HCT116 (cell line): ENCODE measurements around the gene TAL1. TPM values are rescaled to one million over a fixed set of nuclear protein-coding genes. Genes with fewer than 3 reads are reported as not detected.

Source experiments
- ATAC-seq: fragments of 200-7000 bp; cut with Tn5 transposase; 2 replicates; pipeline ENCODE4 v1.9.1; 2020; ENCODE audit warnings: mild to moderate bottlenecking, moderate library complexity
- BruUV-seq: library from RNA; stranded (reverse); fragments of 400-500 nt; replicated peaks from 2 replicates; lab custom pipeline; 2021; lab: Mats Ljungman, UMichigan
- CTCF ChIA-PET: fragments of 300-600 bp; sonication (Branson Sonifier 250); formaldehyde crosslinking; loops from one replicate; lab custom pipeline; 2021; ENCODE audit warnings: antibody characterized with exemption; lab: Charles Lee
- POLR2A ChIA-PET: fragments of 300-600, 350-600 bp; sonication (Branson Sonifier 250); formaldehyde crosslinking; loops from one replicate; lab custom pipeline; 2021; ENCODE audit warnings: antibody characterized with exemption; lab: Charles Lee
- RAD21 ChIA-PET, 2 experiments: fragments of 300-600 bp; sonication (Branson Sonifier 250); formaldehyde crosslinking; loops; one replicate each; lab custom pipeline; 2023; ENCODE audit warnings: low total read pairs in 2 of 2; ENCODE audit not compliant: uncharacterized antibody in 2 of 2, unreplicated experiment in 2 of 2, low non-redundant PET in 1 of 2; lab: Charles Lee
- DNase-seq: peaks from one replicate; pipeline ENCODE4 v3.0.0-alpha.2; 2010; ENCODE audit warnings: low read depth, low spot score
- H2AFZ ChIP-seq: fragments of 200-600 bp; shearing (Covaris generic), sonication (generic); 2 replicates; pipeline ENCODE4 v1.6.1; 2017; ENCODE audit warnings: low read depth, mixed run types, mixed read lengths, antibody characterized with exemption, low read length; ENCODE audit not compliant: poor library complexity, severe bottlenecking
- H3K27ac ChIP-seq: 2 replicates; pipeline ENCODE4 v1.5.1; 2012; ENCODE audit warnings: low read depth, low read length
- H3K27me3 ChIP-seq: fragments of 200-600 bp; sonication (generic); 2 replicates; pipeline ENCODE4 v1.6.1; 2016; ENCODE audit warnings: mixed run types, low read length, mixed read lengths; ENCODE audit not compliant: insufficient read depth
- H3K36me3 ChIP-seq, 2 experiments: fragments of 200-500 bp in 1 of 2; fragments of 200-600 bp in 1 of 2; sonication (Bioruptor generic) in 1 of 2; sonication (generic) in 1 of 2; 2 replicates each; pipeline versions ENCODE4 v1.5.1 to v1.6.1; 2014 to 2016; ENCODE audit warnings: low read length in 2 of 2, inconsistent platforms in 1 of 2, mixed read lengths in 1 of 2, mixed run types in 1 of 2; ENCODE audit not compliant: insufficient read depth in 2 of 2, control insufficient read depth in 1 of 2
- H3K4me1 ChIP-seq, 2 experiments: fragments of 200-600 bp in 1 of 2; sonication (generic) in 1 of 2; 2 replicates each; pipeline versions ENCODE4 v1.5.1 to v1.6.1; 2012 to 2017; ENCODE audit warnings: low read length in 2 of 2, inconsistent platforms in 1 of 2, mild to moderate bottlenecking in 1 of 2, mixed read lengths in 1 of 2, mixed run types in 1 of 2, moderate library complexity in 1 of 2; ENCODE audit not compliant: insufficient read depth in 2 of 2, control insufficient read depth in 1 of 2
- H3K4me2 ChIP-seq: fragments of 200-600 bp; sonication (generic); 2 replicates; pipeline ENCODE4 v1.6.1; 2017; ENCODE audit warnings: mixed run types, low read length, mixed read lengths
- H3K4me3 ChIP-seq, 2 experiments: fragments of 200-600 bp in 1 of 2; sonication (generic) in 1 of 2; replicated peaks in 1 of 2; 2 replicates each; pipeline ENCODE4 v1.5.1; 2011 to 2016; ENCODE audit warnings: low read length in 2 of 2, control low read depth in 1 of 2, low read depth in 1 of 2, mild to moderate bottlenecking in 1 of 2, mixed read lengths in 1 of 2, mixed run types in 1 of 2
- H3K79me2 ChIP-seq: fragments of 200-600 bp; sonication (generic); 2 replicates; pipeline ENCODE4 v1.6.1; 2017; ENCODE audit warnings: mild to moderate bottlenecking, mixed run types, low read length, moderate library complexity, mixed read lengths; ENCODE audit not compliant: insufficient read depth
- H3K9ac ChIP-seq: fragments of 200-600 bp; sonication (generic); 2 replicates; pipeline ENCODE4 v1.6.1; 2016; ENCODE audit warnings: low read length, mixed read lengths
- H3K9me2 ChIP-seq: fragments of 200-600 bp; sonication (generic), shearing (Covaris generic); 2 replicates; pipeline ENCODE4 v1.6.1; 2017; ENCODE audit warnings: mixed run types, mild to moderate bottlenecking, moderate library complexity; ENCODE audit not compliant: insufficient read depth
- H3K9me3 ChIP-seq, 2 experiments: fragments of 200-500 bp in 1 of 2; fragments of 200-600 bp in 1 of 2; sonication (Bioruptor generic) in 1 of 2; sonication (generic) in 1 of 2; 2 replicates each; pipeline ENCODE4 v1.6.1; 2014 to 2017; ENCODE audit warnings: low read length in 2 of 2, mixed read lengths in 2 of 2, inconsistent platforms in 1 of 2, low read depth in 1 of 2, mild to moderate bottlenecking in 1 of 2, mixed run types in 1 of 2, moderate library complexity in 1 of 2; ENCODE audit not compliant: control insufficient read depth in 1 of 2, insufficient read depth in 1 of 2
- H4K20me1 ChIP-seq: fragments of 200-600 bp; sonication (generic), shearing (Covaris generic); 2 replicates; pipeline ENCODE4 v1.6.1; 2017; ENCODE audit warnings: mixed run types, mild to moderate bottlenecking, moderate library complexity; ENCODE audit not compliant: insufficient read depth
- CTCF ChIP-seq, 3 experiments: fragments of 200-600 bp in 1 of 3; sonication (generic) in 1 of 3; IDR thresholded peaks in 2 of 3; conservative IDR thresholded peaks in 1 of 3; 2 replicates each; pipeline ENCODE4 v1.5.1; 2012 to 2017; ENCODE audit warnings: low read depth in 2 of 3, low read length in 2 of 3, antibody characterized with exemption in 1 of 3, borderline replicate concordance in 1 of 3, control low read depth in 1 of 3, mild to moderate bottlenecking in 1 of 3, mixed read lengths in 1 of 3, mixed run types in 1 of 3, moderate library complexity in 1 of 3; ENCODE audit not compliant: insufficient read depth in 1 of 3
- EGR1 ChIP-seq: IDR thresholded peaks from 2 replicates; pipeline ENCODE4 v1.6.1; 2012; ENCODE audit warnings: low read depth
- ELF1 ChIP-seq: IDR thresholded peaks from 2 replicates; pipeline ENCODE4 v1.6.1; 2012; ENCODE audit warnings: low read depth, borderline replicate concordance
- EZH2phosphoT487 ChIP-seq: fragments of 200-600 bp; IDR thresholded peaks from 2 replicates; pipeline ENCODE4 v1.6.1; 2018; ENCODE audit warnings: antibody characterized with exemption, borderline replicate concordance
- FOSL1 ChIP-seq: IDR thresholded peaks from 2 replicates; pipeline ENCODE4 v1.6.1; 2012; ENCODE audit warnings: low read depth
- JUND ChIP-seq: IDR thresholded peaks from 2 replicates; pipeline ENCODE4 v1.6.1; 2012
- POLR2A ChIP-seq: IDR thresholded peaks from 2 replicates; pipeline ENCODE4 v1.7.0; 2011; ENCODE audit warnings: borderline replicate concordance; ENCODE audit not compliant: insufficient read depth, insufficient read length; ENCODE audit errors: extremely low read depth
- REST ChIP-seq: IDR thresholded peaks from 2 replicates; pipeline ENCODE4 v1.6.1; 2012; ENCODE audit warnings: low read depth
- SIN3A ChIP-seq: IDR thresholded peaks from 2 replicates; pipeline ENCODE4 v1.6.1; 2012; ENCODE audit warnings: low read depth
- SRF ChIP-seq: IDR thresholded peaks from 2 replicates; pipeline ENCODE4 v1.6.1; 2012; ENCODE audit warnings: low read depth
- YY1 ChIP-seq: IDR thresholded peaks from 2 replicates; pipeline ENCODE4 v1.6.1; 2011; ENCODE audit warnings: low read length, low read depth, moderate library complexity, mild to moderate bottlenecking; ENCODE audit not compliant: insufficient replicate concordance; ENCODE audit errors: extremely low read depth
- ZFX ChIP-seq: fragments of 450-650 bp; IDR thresholded peaks from 2 replicates; pipeline ENCODE4 v1.6.1; 2017
- ZNF274 ChIP-seq: fragments of 200-500 bp; sonication (Bioruptor generic); IDR thresholded peaks from 2 replicates; pipeline ENCODE4 v1.6.1; 2014; ENCODE audit warnings: mild to moderate bottlenecking, low read depth, low read length, inconsistent platforms
- intact Hi-C: fragments of 100-400 bp; cut with micrococcal nuclease; formaldehyde crosslinking; loops from 2 replicates; pipeline ENCODE4 v1.10.0; 2022
- total RNA-seq: library from RNA; stranded (reverse); gene quantifications from one replicate; pipeline ENCODE4 v1.2.1, GENCODE V29; 2021; ENCODE audit not compliant: unreplicated experiment

TAL1 gene
- total RNA-seq, 1 experiment from 2014 or later: 0.05 TPM

GRCh38 chr1:47213230-47213963, 18.6 kb downstream of the TAL1 start:
- H3K27me3 ChIP-seq: no peaks in the 10 kb centered on the region
- no peak overlapping the region for H3K4me3 ChIP-seq
- H3K4me1 ChIP-seq: no peaks in the 10 kb centered on the region
- no TSS peak for BruUV-seq
- H3K9me3 ChIP-seq: no peaks in the 10 kb centered on the region
- H3K4me2 ChIP-seq: no peak overlapping the region
- POLR2A ChIA-PET: no interaction called here
- no peaks in the 10 kb centered on the region for H3K79me2 ChIP-seq
- no peak overlapping the region for H3K27ac ChIP-seq
- intact Hi-C loops: no loop called here
- no peak overlapping the region for H3K9ac ChIP-seq
- no peaks in the 10 kb centered on the region for H4K20me1 ChIP-seq
- no peak for ATAC-seq
- no peak for DNase-seq
- no peaks in the 10 kb centered on the region for H3K36me3 ChIP-seq
- H3K9me2 ChIP-seq: no peaks in the 10 kb centered on the region
- RAD21 ChIA-PET: no interaction called here
- CTCF ChIA-PET: no interaction called here
- no peak for TF ChIP-seq EGR1
- H2AFZ ChIP-seq: no peak overlapping the region

GRCh38 chr1:47212636-47213229, 19.3 kb downstream of the TAL1 start:
- H3K4me2 ChIP-seq: no peak overlapping the region
- no TSS peak for BruUV-seq
- CTCF ChIA-PET: no interaction called here
- no peak for TF ChIP-seq POLR2A
- TF ChIP-seq SRF: no peak
- no peak for TF ChIP-seq SIN3A
- no peak for TF ChIP-seq EGR1
- no peak for TF ChIP-seq FOSL1
- TF ChIP-seq CTCF (IDR thresholded peaks at IDR 0.05 in 2 of 3, conservative IDR thresholded peaks at IDR 0.05 in 1 of 3; ENCODE audit: borderline replicate concordance in 1 of 3, insufficient read depth in 1 of 3, low read depth in 2 of 3, low read length in 2 of 3): no peak
- no peak for TF ChIP-seq EZH2phosphoT487
- TF ChIP-seq ZFX: no peak
- no peak for TF ChIP-seq REST
- no peak for TF ChIP-seq YY1
- TF ChIP-seq JUND: no peak
- no peak for TF ChIP-seq ELF1
- TF ChIP-seq ZNF274: no peak

More at GRCh38 chr1:47212636-47213229, 19.3 kb downstream of the TAL1 start:
- Histone ChIP-seq H3K4me3 (no peak overlapping the region), H3K79me2 (no peaks in the 10 kb centered on the region), H3K9ac (no peak overlapping the region), H3K27me3 (no peaks in the 10 kb centered on the region), H3K27ac (no peak overlapping the region), H3K36me3 (no peaks in the 10 kb centered on the region), H3K9me3 (no peaks in the 10 kb centered on the region), H2AFZ (no peak overlapping the region), H3K4me1 (no peaks in the 10 kb centered on the region), H3K9me2 (no peaks in the 10 kb centered on the region), H4K20me1 (no peaks in the 10 kb centered on the region)
- POLR2A ChIA-PET: no interaction called here
- RAD21 ChIA-PET: no interaction called here
- intact Hi-C loops: no loop called here
- no peak for DNase-seq
- no peak for ATAC-seq
